Activated CD4-positive, alpha-beta memory T cell treated with anti-CD3 and anti-CD28 coated beads for 36 hours (primary cell): ENCODE measurements around the gene AGBL4. TPM values are rescaled to one million over a fixed set of nuclear protein-coding genes. Genes with fewer than 3 reads are reported as not detected.

Experiments used
- CTCF ChIA-PET: fragments of 350-600 bp; sonication (Branson Sonifier 250); formaldehyde crosslinking; loops from one replicate; lab custom pipeline; 2021; ENCODE audit warnings: antibody characterized with exemption, inconsistent platforms; lab: Charles Lee
- POLR2A ChIA-PET: fragments of 350-600 bp; sonication (Branson Sonifier 250); formaldehyde crosslinking; loops from one replicate; lab custom pipeline; 2021; ENCODE audit warnings: antibody characterized with exemption; lab: Charles Lee
- DNase-seq: peaks from one replicate; pipeline ENCODE4 v3.0.0-alpha.2; 2020
- H3K27ac Mint-ChIP-seq: one replicate; pipeline ENCODE4 v1.8.0; 2021; ENCODE audit warnings: mixed read lengths
- H3K27me3 Mint-ChIP-seq: one replicate; pipeline ENCODE4 v1.8.0; 2021; ENCODE audit warnings: mixed read lengths
- H3K36me3 Mint-ChIP-seq: one replicate; pipeline ENCODE4 v1.8.0; 2021; ENCODE audit warnings: mixed read lengths
- H3K4me1 Mint-ChIP-seq: one replicate; pipeline ENCODE4 v1.8.0; 2021; ENCODE audit warnings: low read depth, mixed read lengths
- H3K4me3 Mint-ChIP-seq: one replicate; pipeline ENCODE4 v1.8.0; 2021; ENCODE audit warnings: mild to moderate bottlenecking, mixed read lengths
- H3K9me3 Mint-ChIP-seq: one replicate; pipeline ENCODE4 v1.8.0; 2021; ENCODE audit warnings: mixed read lengths
- intact Hi-C: fragments of 100-400 bp; cut with micrococcal nuclease; formaldehyde crosslinking; loops from one replicate; pipeline ENCODE4 v1.15.1; 2023
- total RNA-seq, 2 experiments: library from RNA; stranded (reverse); gene quantifications; one replicate each; pipeline ENCODE4 v1.2.3, GENCODE V29; 2021

The AGBL4 gene
- total RNA-seq, 2 experiments from 2014 or later = not detected

DNA sequence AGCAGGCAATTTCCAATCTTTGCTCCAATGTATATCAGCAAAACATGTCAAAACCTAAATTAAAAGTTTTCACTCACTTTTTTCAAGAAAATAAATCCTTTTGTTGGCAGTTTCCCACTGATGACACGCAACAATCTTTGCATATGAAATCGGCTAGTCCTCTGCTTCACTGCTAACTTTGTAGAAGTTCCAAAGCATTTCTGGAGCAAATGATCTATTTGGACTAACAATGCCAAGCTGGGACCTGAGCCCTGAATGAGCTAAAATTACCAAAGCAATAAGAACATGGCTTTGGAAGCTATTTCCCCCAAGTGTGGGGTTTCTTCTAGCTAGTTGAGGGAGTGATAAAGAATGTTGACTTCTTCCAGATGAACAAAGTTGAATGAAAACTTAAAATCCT is 1252.2 kb downstream of the AGBL4 start:
- Mint-ChIP-seq H3K36me3 (no peaks in the 10 kb centered on the region), H3K27me3 (peaks cover 16% of the 10 kb centered on the region), H3K9me3 (no peaks in the 10 kb centered on the region), H3K4me3 (no peak overlapping the region), H3K27ac (no peak overlapping the region), H3K4me1 (peaks cover 3% of the 10 kb centered on the region)
- CTCF ChIA-PET = no interaction called here
- intact Hi-C loops = no loop called here
- POLR2A ChIA-PET = no interaction called here
- DNase-seq = no peak

DNA sequence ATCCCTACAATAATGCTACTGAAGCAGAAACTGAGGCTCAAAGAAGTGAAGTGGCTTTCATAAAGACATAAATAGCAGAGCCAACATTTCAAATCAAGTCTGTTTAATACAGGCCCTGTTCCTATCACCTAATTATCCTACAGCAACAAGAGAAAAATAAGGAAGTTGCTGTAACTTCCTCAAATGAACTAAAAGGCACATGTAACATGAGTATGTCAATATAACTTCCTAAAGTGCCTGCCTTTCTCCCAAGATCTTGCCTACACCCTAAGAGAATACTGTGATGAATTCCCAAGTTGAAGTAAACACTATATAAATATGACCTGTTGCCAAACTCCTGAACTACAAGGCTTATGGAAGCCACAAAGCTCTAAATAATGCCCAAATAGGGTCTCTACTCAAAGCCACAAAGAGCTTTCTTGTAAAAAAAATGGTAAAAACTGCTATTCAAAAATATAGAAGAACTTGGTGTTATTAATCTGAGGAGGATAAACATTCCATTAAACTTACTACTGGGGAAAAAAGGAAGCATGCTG is 1255.7 kb downstream of the AGBL4 start:
- no peak for DNase-seq
- Mint-ChIP-seq H3K4me1 (no peaks in the 10 kb centered on the region), H3K4me3 (no peak overlapping the region), H3K27me3 (peaks cover 3% of the 10 kb centered on the region), H3K9me3 (no peaks in the 10 kb centered on the region), H3K27ac (no peak overlapping the region), H3K36me3 (no peaks in the 10 kb centered on the region)
- intact Hi-C loops = no loop called here
- CTCF ChIA-PET = no interaction called here
- POLR2A ChIA-PET = no interaction called here

DNA sequence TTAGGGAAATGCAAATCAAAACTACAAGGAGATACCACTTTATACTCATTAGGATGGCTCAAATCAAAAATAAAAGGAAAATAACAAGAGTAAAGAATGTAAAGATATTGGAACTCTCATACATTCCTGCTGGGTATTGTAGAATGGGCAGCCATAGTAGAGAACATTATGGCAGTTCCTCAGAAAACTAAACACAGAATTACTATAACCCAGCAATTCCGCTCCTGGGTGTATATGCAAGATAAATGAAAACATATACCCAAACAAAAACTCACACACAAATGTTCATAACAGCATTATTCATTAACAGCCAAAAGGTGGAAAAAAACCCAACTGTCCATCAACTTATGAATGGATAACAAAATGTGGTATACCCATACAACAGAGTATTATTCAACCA is 1258.4 kb downstream of the AGBL4 start:
- intact Hi-C loops = no loop called here
- Mint-ChIP-seq H3K4me1 (no peaks in the 10 kb centered on the region), H3K9me3 (no peaks in the 10 kb centered on the region), H3K4me3 (no peak overlapping the region), H3K27me3 (no peaks in the 10 kb centered on the region), H3K36me3 (no peaks in the 10 kb centered on the region), H3K27ac (no peak overlapping the region)
- DNase-seq = no peak
- ChIA-PET CTCF (no interaction called here), POLR2A (no interaction called here)

DNA sequence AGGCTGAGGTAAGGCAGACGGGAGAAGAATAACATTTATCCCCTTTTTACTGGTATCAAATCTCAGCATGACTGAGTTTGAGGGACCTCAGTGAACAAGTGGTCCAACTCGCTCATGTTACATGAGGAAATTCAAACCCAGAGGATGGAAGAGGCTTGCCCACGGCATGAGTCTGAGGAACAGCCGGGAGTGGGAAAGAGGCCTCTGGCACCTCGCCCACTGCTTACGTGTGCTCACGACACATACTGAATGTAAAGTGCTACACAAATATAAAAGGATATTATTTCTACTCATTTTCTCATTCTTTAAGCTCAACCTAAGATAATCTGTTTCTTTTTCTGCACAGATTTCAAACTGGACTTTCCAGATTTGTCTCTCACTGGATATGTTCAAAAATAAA is 1261.8 kb downstream of the AGBL4 start:
- no peaks in the 10 kb centered on the region for H3K4me1 Mint-ChIP-seq
- H3K27me3 Mint-ChIP-seq = no peaks in the 10 kb centered on the region
- no peaks in the 10 kb centered on the region for H3K36me3 Mint-ChIP-seq
- ChIA-PET POLR2A (no interaction called here), CTCF (no interaction called here)
- no peak for DNase-seq
- no peaks in the 10 kb centered on the region for H3K9me3 Mint-ChIP-seq
- H3K27ac Mint-ChIP-seq = no peak overlapping the region
- intact Hi-C loops = no loop called here
- no peak overlapping the region for H3K4me3 Mint-ChIP-seq

DNA sequence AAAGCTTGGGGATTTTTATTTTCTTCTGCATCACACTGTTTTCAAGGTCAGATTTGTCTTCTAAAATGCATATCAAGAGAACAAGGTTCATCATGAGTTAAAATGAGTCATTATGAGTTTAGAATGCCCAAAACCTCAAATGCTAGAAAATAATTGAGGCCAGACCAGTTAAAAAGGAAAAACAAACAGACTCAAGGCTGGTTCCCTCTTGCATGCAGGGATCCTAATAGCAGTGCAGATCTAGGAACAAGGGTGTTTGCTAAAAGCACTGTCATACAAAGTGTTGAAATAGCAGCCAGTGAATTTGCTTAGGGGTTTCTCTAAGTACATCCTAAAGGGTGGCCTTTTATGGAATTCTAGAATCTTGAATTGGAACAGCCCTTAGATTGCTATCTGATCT is 1262.3 kb downstream of the AGBL4 start:
- no peaks in the 10 kb centered on the region for H3K4me1 Mint-ChIP-seq
- no peaks in the 10 kb centered on the region for H3K27me3 Mint-ChIP-seq
- H3K9me3 Mint-ChIP-seq = no peaks in the 10 kb centered on the region
- ChIA-PET POLR2A (no interaction called here), CTCF (no interaction called here)
- intact Hi-C loops = no loop called here
- H3K4me3 Mint-ChIP-seq = no peak overlapping the region
- DNase-seq = no peak
- H3K36me3 Mint-ChIP-seq = no peaks in the 10 kb centered on the region
- no peak overlapping the region for H3K27ac Mint-ChIP-seq

DNA sequence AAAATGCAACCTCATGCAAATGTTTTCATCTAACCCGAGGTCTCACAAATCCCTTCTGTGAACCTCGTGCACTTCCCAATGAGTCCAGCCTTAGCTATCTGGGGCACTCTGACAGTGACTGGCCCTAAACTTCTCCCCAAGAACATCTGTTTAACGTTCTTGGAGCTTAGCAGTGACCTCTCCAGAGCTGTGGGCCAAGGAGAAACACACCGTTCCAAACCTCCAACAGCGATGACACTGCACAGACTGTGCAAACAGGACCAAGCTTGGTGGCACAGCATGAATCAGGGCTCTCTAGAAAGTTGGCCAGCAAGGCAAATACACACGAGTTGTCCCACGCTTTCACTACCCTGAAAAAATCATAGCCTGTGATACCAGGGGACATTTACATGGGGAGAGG is 1262.9 kb downstream of the AGBL4 start:
- no peaks in the 10 kb centered on the region for H3K36me3 Mint-ChIP-seq
- CTCF ChIA-PET = no interaction called here
- POLR2A ChIA-PET = no interaction called here
- DNase-seq = no peak
- H3K27me3 Mint-ChIP-seq = no peaks in the 10 kb centered on the region
- intact Hi-C loops = no loop called here
- H3K9me3 Mint-ChIP-seq = no peaks in the 10 kb centered on the region
- H3K4me3 Mint-ChIP-seq = no peak overlapping the region
- H3K4me1 Mint-ChIP-seq = no peaks in the 10 kb centered on the region
- H3K27ac Mint-ChIP-seq = no peak overlapping the region

DNA sequence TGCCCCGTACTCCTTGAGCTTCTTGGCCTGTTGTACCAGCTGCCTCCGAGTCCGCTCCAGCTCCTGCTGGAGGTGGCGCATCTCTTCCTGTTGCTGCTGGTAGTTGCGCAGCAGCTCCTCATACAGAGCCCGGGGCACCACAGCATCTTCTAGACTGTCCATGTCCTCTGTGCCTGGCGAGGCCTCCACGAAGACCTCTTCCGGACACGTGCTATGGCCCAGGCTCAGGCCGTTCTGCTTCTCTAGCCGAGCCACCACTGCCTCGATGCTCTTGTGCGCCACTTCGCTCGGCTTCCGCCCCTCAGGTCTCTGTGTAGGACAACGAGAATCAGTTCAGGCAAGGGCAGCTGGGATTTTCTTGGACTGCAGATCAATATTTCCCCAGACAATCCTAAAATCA is 1264.8 kb downstream of the AGBL4 start:
- no peaks in the 10 kb centered on the region for H3K27me3 Mint-ChIP-seq
- no peaks in the 10 kb centered on the region for H3K4me1 Mint-ChIP-seq
- ChIA-PET CTCF (no interaction called here), POLR2A (no interaction called here)
- no peaks in the 10 kb centered on the region for H3K9me3 Mint-ChIP-seq
- no peaks in the 10 kb centered on the region for H3K36me3 Mint-ChIP-seq
- no peak for DNase-seq
- intact Hi-C loops = no loop called here
- no peak overlapping the region for H3K27ac Mint-ChIP-seq
- no peak overlapping the region for H3K4me3 Mint-ChIP-seq

DNA sequence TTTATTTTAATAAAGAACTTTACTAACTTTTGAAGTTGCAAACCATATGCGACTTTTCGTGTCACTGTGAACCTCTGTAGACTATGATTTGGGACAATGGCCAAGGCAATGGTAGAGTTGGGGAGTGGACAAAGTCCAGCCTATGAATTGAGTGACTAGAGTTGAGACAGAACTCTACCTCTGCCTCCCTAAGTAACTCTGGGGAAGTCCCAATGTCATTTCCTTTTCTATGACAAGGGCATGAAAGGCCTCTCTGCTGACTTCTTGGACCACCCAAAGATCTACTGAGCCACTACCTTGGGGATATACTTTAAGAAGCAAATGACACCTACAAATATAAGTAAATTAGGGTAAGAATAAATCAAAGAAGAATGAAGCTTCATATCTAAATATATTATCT is 1266.4 kb downstream of the AGBL4 start:
- H3K36me3 Mint-ChIP-seq = no peaks in the 10 kb centered on the region
- ChIA-PET POLR2A (no interaction called here), CTCF (no interaction called here)
- H3K27me3 Mint-ChIP-seq = no peaks in the 10 kb centered on the region
- no peak overlapping the region for H3K27ac Mint-ChIP-seq
- DNase-seq = no peak
- H3K4me3 Mint-ChIP-seq = no peak overlapping the region
- H3K9me3 Mint-ChIP-seq = no peaks in the 10 kb centered on the region
- H3K4me1 Mint-ChIP-seq = no peaks in the 10 kb centered on the region
- intact Hi-C loops = no loop called here

DNA sequence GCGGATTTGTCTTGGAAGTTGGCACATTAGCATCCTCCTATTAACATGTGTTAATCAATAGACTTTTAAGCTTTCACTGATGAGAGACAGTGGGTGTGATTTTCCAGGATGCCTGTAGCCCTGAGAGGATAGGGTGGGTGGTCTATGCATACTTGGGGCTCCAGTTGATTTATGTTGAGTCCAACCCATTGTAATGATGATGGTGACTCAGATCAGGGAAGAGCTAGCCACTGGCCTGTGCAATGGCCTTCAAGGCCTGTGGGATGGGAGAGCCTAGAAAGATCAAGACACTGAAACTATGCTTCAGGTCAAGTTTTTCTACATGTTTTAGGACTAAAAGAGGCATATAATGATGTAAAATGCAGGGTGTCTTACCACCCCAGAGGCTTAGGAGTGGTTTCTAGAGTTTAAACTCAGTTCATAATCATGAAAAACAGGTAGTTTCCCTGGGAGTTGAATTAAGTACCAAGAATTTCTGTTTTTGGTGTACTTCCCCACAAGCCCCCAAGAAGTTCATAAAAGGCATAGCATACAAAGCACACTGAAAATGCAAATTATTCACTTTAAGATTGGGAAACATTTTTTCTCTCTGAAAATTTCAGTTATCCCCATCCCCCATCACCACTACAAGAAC is 1267.0 kb downstream of the AGBL4 start:
- POLR2A ChIA-PET = no interaction called here
- no peaks in the 10 kb centered on the region for H3K36me3 Mint-ChIP-seq
- H3K4me1 Mint-ChIP-seq = no peaks in the 10 kb centered on the region
- H3K27ac Mint-ChIP-seq = no peak overlapping the region
- no peaks in the 10 kb centered on the region for H3K9me3 Mint-ChIP-seq
- CTCF ChIA-PET = no interaction called here
- H3K4me3 Mint-ChIP-seq = no peak overlapping the region
- no peak for DNase-seq
- H3K27me3 Mint-ChIP-seq = no peaks in the 10 kb centered on the region
- intact Hi-C loops = no loop called here

DNA sequence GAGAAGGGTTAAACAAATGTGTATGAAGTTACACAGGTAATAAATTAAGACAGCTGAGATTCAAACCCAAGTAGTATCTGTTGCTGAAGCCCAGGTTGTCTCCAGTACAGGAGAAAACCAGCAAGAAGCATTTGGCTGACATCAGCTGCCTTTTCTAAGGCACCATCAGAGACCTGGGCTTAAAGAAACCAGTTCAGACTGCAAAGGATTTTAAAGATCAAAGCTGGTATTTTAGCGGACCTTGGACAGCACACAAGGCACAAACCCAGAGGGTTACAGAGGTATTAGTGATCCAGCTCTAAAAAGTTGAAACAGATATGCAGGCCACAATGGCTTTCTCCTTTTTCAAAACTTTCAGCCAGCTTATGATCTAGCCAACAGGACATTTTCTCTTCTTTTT is 1270.5 kb downstream of the AGBL4 start:
- no peaks in the 10 kb centered on the region for H3K27me3 Mint-ChIP-seq
- intact Hi-C loops = no loop called here
- H3K36me3 Mint-ChIP-seq = no peaks in the 10 kb centered on the region
- DNase-seq = no peak
- H3K4me3 Mint-ChIP-seq = no peak overlapping the region
- H3K27ac Mint-ChIP-seq = no peak overlapping the region
- ChIA-PET CTCF (no interaction called here), POLR2A (no interaction called here)
- H3K4me1 Mint-ChIP-seq = no peaks in the 10 kb centered on the region
- no peaks in the 10 kb centered on the region for H3K9me3 Mint-ChIP-seq

DNA sequence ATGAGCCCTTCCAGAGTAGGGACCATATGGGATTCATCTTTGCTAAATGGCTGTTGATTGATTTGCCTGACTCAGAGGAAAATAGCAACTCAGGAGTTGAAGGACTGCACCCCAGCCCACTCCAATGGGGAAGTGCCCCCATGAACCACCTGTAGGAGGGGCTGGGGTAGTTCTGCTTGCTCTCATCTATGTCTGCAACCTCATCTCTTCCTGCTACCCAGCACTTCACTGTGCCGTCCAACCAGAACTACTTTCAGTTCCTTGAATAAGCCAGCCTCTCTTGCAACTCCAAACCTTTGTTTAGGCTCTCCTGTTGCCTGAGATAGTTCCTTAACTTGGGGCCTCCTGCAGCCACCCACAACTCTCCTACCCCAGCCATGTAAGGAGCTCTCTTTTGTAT is 1273.6 kb downstream of the AGBL4 start:
- ChIA-PET POLR2A (no interaction called here), CTCF (no interaction called here)
- Mint-ChIP-seq H3K4me1 (no peaks in the 10 kb centered on the region), H3K4me3 (no peak overlapping the region), H3K27me3 (no peaks in the 10 kb centered on the region), H3K27ac (no peak overlapping the region), H3K36me3 (no peaks in the 10 kb centered on the region), H3K9me3 (no peaks in the 10 kb centered on the region)
- intact Hi-C loops = no loop called here
- no peak for DNase-seq

DNA sequence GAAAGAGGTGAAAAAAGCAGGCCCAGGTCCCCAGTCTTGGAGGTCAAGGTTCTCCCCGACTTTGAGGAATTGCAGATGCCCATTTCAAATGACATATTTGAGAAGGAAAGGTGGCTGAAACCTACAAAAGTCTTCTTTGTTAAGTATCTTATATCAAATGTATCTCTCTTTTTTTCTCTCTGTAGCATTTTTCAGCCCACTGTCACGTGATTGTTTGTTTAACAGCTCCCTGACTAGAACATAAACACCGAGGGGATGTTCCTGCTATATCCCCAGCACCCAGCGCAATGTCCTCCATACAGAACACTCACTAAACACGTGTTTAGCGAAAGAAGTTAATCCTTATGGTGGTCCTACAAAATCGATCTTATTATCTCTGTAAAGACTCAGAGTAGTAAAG is 1274.7 kb downstream of the AGBL4 start:
- Mint-ChIP-seq H3K27me3 (no peaks in the 10 kb centered on the region), H3K9me3 (no peaks in the 10 kb centered on the region), H3K4me3 (no peak overlapping the region), H3K36me3 (no peaks in the 10 kb centered on the region), H3K4me1 (no peaks in the 10 kb centered on the region), H3K27ac (no peak overlapping the region)
- POLR2A ChIA-PET = no interaction called here
- DNase-seq = no peak
- intact Hi-C loops = no loop called here
- CTCF ChIA-PET = no interaction called here

DNA sequence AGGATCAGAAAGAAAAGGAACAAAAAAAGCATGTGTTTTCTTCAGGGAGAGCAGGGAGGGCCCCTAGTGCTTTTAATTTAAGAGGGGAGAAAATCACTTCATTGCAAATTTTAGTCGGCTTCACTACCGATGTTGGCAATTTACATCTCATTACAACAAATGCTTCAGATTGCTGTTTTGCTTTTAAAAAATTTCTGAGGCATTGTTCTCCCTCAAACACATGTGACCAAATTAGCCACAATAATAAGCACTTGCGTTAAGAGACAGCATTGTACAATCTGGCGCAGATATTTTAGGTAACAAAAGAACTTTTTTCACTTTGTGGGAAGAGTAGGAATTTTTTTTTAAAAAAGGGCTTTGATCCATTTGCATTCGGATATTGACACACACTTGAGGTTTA is 1276.8 kb downstream of the AGBL4 start:
- Mint-ChIP-seq H3K9me3 (no peaks in the 10 kb centered on the region), H3K27me3 (no peaks in the 10 kb centered on the region), H3K27ac (no peak overlapping the region), H3K4me3 (no peak overlapping the region), H3K36me3 (no peaks in the 10 kb centered on the region), H3K4me1 (no peaks in the 10 kb centered on the region)
- POLR2A ChIA-PET = no interaction called here
- CTCF ChIA-PET = no interaction called here
- DNase-seq = no peak
- intact Hi-C loops = no loop called here
